RCC 7860 (cell line): Measurements from ENCODE around the gene ZNF608.

Experiments
- DNase-seq: peaks from one replicate; pipeline ENCODE4 v3.0.0-alpha.2; 2015; ENCODE audit warnings: low spot score
- FAIRE-seq: peaks from 2 replicates; lab custom pipeline; 2012; peaks lifted over from hg19 to GRCh38; lab: Jason Lieb, UNC

ZNF608 gene

GRCh38 chr5:124721229-124721735, 25.2 kb downstream of the ZNF608 start:
- DNase-seq = no peak
- FAIRE-seq = no peak

GRCh38 chr5:124720593-124720992, 25.8 kb downstream of the ZNF608 start:
- no peak for FAIRE-seq
- DNase-seq = no peak

- no peak for FAIRE-seq
- DNase-seq = no peak
Measured at GRCh38 chr5:124719113-124719967, 27.1 kb downstream of the ZNF608 start.

GRCh38 chr5:124718380-124718789, 28.1 kb downstream of the ZNF608 start:
- FAIRE-seq (no peak), DNase-seq (no peak)

- no peak for DNase-seq
- no peak for FAIRE-seq
Measured at GRCh38 chr5:124716169-124716568, 30.3 kb downstream of the ZNF608 start.

GRCh38 chr5:124714910-124715309, 31.5 kb downstream of the ZNF608 start:
- FAIRE-seq (no peak), DNase-seq (no peak)

GRCh38 chr5:124713595-124713994, 32.8 kb downstream of the ZNF608 start:
- DNase-seq = no peak
- no peak for FAIRE-seq

GRCh38 chr5:124712731-124713305, 33.6 kb downstream of the ZNF608 start:
- FAIRE-seq = no peak
- DNase-seq = no peak

GRCh38 chr5:124708086-124708485, 38.4 kb downstream of the ZNF608 start:
- no peak for FAIRE-seq

GRCh38 chr5:124707520-124707919, 38.9 kb downstream of the ZNF608 start:
- DNase-seq (no peak), FAIRE-seq (no peak)

More at GRCh38 chr5:124708086-124708485, 38.4 kb downstream of the ZNF608 start:
- DNase-seq = no peak

GRCh38 chr5:124706729-124707361, 39.6 kb downstream of the ZNF608 start:
- FAIRE-seq (no peak), DNase-seq (no peak)

GRCh38 chr5:124706051-124706450, 40.4 kb downstream of the ZNF608 start:
- FAIRE-seq = no peak
- DNase-seq = no peak

GRCh38 chr5:124705577-124705976, 40.9 kb downstream of the ZNF608 start:
- FAIRE-seq = no peak
- DNase-seq = no peak

- no peak for DNase-seq
- FAIRE-seq = no peak
Measured at GRCh38 chr5:124704594-124705284, 41.7 kb downstream of the ZNF608 start.

- FAIRE-seq (no peak), DNase-seq (no peak)
Measured at GRCh38 chr5:124703995-124704394, 42.4 kb downstream of the ZNF608 start.

GRCh38 chr5:124702525-124702924, 43.9 kb downstream of the ZNF608 start:
- DNase-seq (no peak), FAIRE-seq (no peak)

GRCh38 chr5:124701873-124702425, 44.5 kb downstream of the ZNF608 start:
- no peak for FAIRE-seq
- DNase-seq = no peak

- FAIRE-seq = no peak
- DNase-seq = no peak
Measured at GRCh38 chr5:124701016-124701415, 45.4 kb downstream of the ZNF608 start.

- FAIRE-seq = no peak
- no peak for DNase-seq
Measured at GRCh38 chr5:124700333-124700732, 46.1 kb downstream of the ZNF608 start.

- DNase-seq (no peak), FAIRE-seq (no peak)
Measured at GRCh38 chr5:124698770-124699169, 47.7 kb downstream of the ZNF608 start.
